ENCODE data around the gene SH2B2. TPM values are rescaled to one million over a fixed set of nuclear protein-coding genes. Genes with fewer than 3 reads are reported as not detected.

SH2B2 gene
- total and polyA plus RNA-seq, 5 donors, result 0.49 to 2.8 (median 0.84) TPM

DNA sequence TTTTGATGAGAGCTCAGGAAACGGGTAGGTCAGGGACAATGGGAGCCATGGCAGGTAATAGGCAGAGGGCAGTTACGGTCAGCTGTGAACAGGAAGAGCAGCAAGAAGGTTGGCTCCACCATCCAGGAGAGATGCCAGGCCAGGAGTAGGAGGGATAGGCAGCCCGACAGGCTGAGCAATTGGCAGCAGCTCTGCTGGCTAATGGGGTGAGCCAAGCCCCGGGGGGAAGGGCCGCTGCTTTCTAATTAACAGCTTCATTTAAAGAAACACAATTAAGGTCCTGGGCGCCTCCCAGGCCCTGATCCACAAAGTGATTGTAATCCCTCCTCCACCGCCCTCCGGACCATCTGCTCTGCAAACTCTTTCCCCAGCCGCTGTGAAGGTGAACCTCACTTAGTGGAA is 23.7 kb downstream of the SH2B2 start:
- WGBS, result 93% methylated on average over 9 of the region's 9 CpGs
- intact Hi-C loops (cut with DNase I), result no loop called here

DNA sequence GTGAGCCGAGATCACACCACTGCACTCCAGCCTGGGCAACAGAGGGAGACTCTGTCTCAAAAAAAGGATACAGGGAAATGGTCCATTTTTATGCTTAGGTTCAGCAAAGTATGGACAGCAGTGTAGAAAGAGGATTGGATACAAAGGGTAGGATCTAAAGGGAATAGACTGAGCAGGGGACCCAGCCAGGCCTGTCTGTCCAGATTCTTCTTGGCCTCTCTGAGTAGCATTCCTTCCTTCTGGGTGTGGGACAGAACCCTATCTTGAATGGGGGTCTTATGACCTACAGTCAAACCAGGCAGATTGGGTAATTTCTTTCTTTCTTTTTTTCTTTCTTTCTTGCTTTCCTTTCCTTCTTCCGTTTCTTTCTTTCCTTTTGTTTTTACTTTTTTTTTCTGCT is 25.6 kb downstream of the SH2B2 start:
- no peaks in the 10 kb centered on the region for H3K27me3 ChIP-seq (ENCODE audit: control insufficient read depth, insufficient read depth)
- H3K27ac ChIP-seq (ENCODE audit: low read length), result no peak overlapping the region
- H3K4me3 ChIP-seq (ENCODE audit: low read length), result no peak overlapping the region
- H3K4me1 ChIP-seq (ENCODE audit: control insufficient read depth, insufficient read depth, low read length), result no peaks in the 10 kb centered on the region
- no peaks in the 10 kb centered on the region for H3K9me3 ChIP-seq (ENCODE audit: control insufficient read depth, low read length)
- DNase-seq, result no peak
- intact Hi-C loops (cut with DNase I), result no loop called here
- ATAC-seq, result no peak
- 87% methylated on average over 2 of the region's 2 CpGs for WGBS

More for the DNA sequence above, 23.7 kb downstream of the SH2B2 start:
- Histone ChIP-seq H3K4me1 (ENCODE audit: control insufficient read depth, insufficient read depth, low read length) (no peaks in the 10 kb centered on the region), H3K27me3 (ENCODE audit: control insufficient read depth, insufficient read depth) (no peaks in the 10 kb centered on the region), H3K9me3 (ENCODE audit: control insufficient read depth, low read length) (no peaks in the 10 kb centered on the region), H3K27ac (ENCODE audit: low read length) (no peak overlapping the region), H3K4me3 (ENCODE audit: low read length) (no peak overlapping the region)
- ATAC-seq (no peak), DNase-seq (no peak)

DNA sequence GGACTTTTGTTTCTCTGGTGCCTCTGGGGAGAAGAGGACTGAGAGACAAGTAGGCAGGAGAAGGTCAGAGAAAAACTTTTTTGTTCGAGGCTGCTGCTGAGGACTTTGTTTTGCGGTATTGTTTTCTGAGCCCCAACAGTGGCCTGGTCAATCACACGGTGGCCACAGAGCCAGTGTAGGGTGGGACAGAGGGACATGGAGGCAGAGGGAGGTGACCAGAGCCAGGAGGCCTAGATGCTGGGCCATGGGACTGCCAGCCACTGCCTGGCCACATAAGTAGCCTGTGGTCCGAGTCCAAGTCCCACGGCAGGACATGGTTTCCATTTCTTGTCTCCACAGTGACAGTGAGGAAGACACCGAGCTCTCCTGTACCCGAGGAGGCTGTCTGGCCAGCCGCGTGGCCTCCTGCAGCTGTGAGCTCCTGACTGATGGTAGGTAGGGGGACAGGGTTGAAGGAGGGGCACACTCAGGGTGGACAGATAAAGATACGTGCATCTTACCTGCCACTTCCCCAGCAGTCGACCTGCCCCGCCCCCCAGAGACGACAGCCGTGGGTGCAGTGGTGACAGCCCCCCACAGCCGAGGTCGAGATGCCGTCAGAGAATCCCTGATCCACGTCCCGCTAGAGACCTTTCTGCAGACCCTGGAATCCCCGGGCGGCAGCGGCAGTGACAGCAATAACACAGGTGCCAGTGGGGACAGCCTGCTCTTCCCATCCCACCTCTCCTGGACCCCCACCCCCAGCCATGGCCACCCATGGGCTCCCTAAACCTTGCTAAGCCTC is 27.5 kb downstream of the SH2B2 start:
- ATAC-seq (no peak), DNase-seq (no peak)
- Histone ChIP-seq H3K9me3 (ENCODE audit: control insufficient read depth, low read length) (no peaks in the 10 kb centered on the region), H3K27me3 (ENCODE audit: control insufficient read depth, insufficient read depth) (no peaks in the 10 kb centered on the region), H3K27ac (ENCODE audit: low read length) (no peak overlapping the region), H3K4me1 (ENCODE audit: control insufficient read depth, insufficient read depth, low read length) (no peaks in the 10 kb centered on the region), H3K4me3 (ENCODE audit: low read length) (no peak overlapping the region)
- intact Hi-C loops (cut with DNase I), result no loop called here
- 87% methylated on average over 22 of the region's 22 CpGs for WGBS

DNA sequence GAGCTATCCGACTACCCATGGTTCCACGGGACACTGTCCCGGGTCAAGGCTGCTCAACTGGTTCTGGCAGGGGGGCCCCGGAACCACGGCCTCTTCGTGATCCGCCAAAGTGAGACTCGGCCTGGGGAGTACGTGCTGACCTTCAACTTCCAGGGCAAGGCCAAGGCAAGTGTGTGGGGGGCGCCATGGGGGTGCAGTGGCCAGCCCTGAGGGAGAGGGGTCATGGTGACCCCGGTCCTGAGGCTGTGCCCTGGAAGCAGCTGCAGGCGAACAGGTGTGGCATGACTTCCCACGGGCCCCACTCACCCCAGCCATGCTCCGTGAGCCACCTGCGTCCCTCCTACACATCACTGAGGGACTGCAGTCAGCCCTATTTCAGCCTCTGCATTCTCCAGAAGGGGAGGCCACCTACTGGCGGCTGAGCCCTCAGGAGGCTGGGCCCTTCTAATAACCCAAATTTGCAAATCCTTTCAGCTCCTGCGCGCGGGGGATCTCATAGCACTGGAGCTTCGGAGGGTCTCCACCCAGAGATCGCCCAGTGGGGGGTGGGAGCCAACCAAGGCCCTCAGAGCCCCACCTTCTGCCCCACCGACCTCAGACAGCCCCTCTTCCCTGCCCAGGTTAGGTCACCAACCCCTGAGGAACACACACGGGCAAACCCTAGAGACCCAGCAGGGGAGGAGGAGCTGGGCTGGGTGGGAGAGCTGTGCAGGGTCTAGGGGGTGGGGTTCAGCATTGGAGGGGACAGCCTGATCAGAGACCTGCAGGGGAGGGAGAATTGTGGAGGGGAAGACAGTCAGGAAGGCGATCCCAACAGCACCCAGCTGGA is 30.8 kb downstream of the SH2B2 start:
- no peaks in the 10 kb centered on the region for H3K9me3 ChIP-seq (ENCODE audit: control insufficient read depth, low read length)
- no peaks in the 10 kb centered on the region for H3K27me3 ChIP-seq (ENCODE audit: control insufficient read depth, insufficient read depth)
- H3K4me1 ChIP-seq (ENCODE audit: control insufficient read depth, insufficient read depth, low read length), result no peaks in the 10 kb centered on the region
- DNase-seq, result no peak
- WGBS, result 85% methylated on average over 24 of the region's 24 CpGs
- no peak overlapping the region for H3K4me3 ChIP-seq (ENCODE audit: low read length)
- intact Hi-C loops (cut with DNase I), result no loop called here
- H3K27ac ChIP-seq (ENCODE audit: low read length), result no peak overlapping the region
- no peak for ATAC-seq

DNA sequence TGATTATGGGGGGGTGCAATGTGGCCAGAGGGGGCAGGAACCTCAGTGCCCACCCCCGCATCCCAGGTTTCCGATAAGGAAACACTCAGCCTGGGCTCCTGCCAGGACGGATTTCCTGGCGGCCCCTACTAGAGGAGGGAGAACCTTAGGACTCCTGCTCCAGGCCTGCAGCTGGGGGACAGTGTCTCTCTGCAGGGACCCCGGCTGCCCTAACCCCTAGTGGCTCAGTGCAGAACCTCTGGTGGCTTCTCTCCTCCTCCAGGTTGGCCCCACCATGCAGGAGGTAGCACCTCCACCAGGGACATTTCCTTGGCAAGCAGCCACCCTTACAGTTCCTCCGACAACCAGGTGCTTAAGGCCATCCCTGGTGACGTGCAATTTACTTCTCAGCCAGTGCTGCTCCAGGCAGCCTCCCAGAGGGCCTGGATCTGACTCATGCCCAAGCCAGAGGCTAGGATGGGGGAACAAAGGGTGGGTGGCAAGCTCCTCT is 31.9 kb downstream of the SH2B2 start:
- H3K9me3 ChIP-seq (ENCODE audit: control insufficient read depth, low read length), result no peaks in the 10 kb centered on the region
- intact Hi-C loops (cut with DNase I), result no loop called here
- H3K4me1 ChIP-seq (ENCODE audit: control insufficient read depth, insufficient read depth, low read length), result no peaks in the 10 kb centered on the region
- 61% methylated on average over 7 of the region's 7 CpGs for WGBS
- ATAC-seq (peak; percentile 31 to 36), DNase-seq (peak in 2 of 3 donors; percentile 73 to 77)
- H3K4me3 ChIP-seq (ENCODE audit: low read length), result no peak overlapping the region
- H3K27ac ChIP-seq (ENCODE audit: low read length), result no peak overlapping the region
- no peaks in the 10 kb centered on the region for H3K27me3 ChIP-seq (ENCODE audit: control insufficient read depth, insufficient read depth)

DNA sequence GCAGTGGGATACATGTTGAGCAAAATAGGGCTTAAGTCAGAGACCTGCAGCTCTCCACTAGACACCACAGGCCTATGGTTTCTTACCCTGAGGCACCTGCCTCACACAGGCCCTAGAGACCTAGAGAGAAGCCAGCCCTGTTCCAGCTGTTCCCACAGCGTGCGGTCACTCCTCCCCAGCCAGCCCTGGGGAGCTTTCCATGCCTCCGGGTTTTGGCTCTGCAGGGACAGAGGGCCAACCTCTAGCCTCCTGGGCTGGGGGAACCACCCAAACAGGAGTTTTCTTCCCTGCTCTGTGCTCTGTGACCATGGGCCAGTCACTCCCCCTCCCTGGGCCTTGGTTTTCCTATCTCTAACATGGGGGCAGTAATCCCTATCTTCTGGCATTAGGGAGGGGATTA is 33.0 kb downstream of the SH2B2 start:
- DNase-seq (no peak), ATAC-seq (no peak)
- intact Hi-C loops (cut with DNase I), result no loop called here
- Histone ChIP-seq H3K4me3 (ENCODE audit: low read length) (no peak overlapping the region), H3K27me3 (ENCODE audit: control insufficient read depth, insufficient read depth) (no peaks in the 10 kb centered on the region), H3K4me1 (ENCODE audit: control insufficient read depth, insufficient read depth, low read length) (no peaks in the 10 kb centered on the region), H3K9me3 (ENCODE audit: control insufficient read depth, low read length) (no peaks in the 10 kb centered on the region), H3K27ac (ENCODE audit: low read length) (no peak overlapping the region)
- WGBS, result 88% methylated on average over 3 of the region's 3 CpGs

DNA sequence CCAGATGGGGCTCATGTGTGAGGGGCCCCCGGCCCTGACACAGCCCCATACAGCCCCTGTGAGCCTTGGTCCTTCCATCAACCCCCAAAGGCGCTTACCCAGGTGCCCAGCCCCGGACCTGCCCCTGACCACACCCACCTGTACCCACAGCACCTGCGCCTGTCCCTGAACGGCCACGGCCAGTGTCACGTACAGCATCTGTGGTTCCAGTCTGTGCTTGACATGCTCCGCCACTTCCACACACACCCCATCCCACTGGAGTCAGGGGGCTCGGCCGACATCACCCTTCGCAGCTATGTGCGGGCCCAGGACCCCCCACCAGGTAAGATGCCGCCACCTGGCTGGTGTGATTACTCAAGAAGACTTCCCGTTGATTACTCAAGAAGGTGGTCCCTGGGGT is 33.5 kb downstream of the SH2B2 start:
- ATAC-seq, result no peak
- intact Hi-C loops (cut with DNase I), result no loop called here
- Histone ChIP-seq H3K4me1 (ENCODE audit: control insufficient read depth, insufficient read depth, low read length) (no peaks in the 10 kb centered on the region), H3K27ac (ENCODE audit: low read length) (no peak overlapping the region), H3K4me3 (ENCODE audit: low read length) (no peak overlapping the region), H3K27me3 (ENCODE audit: control insufficient read depth, insufficient read depth) (no peaks in the 10 kb centered on the region), H3K9me3 (ENCODE audit: control insufficient read depth, low read length) (no peaks in the 10 kb centered on the region)
- 96% methylated on average over 14 of the region's 14 CpGs for WGBS
- DNase-seq, result no peak

DNA sequence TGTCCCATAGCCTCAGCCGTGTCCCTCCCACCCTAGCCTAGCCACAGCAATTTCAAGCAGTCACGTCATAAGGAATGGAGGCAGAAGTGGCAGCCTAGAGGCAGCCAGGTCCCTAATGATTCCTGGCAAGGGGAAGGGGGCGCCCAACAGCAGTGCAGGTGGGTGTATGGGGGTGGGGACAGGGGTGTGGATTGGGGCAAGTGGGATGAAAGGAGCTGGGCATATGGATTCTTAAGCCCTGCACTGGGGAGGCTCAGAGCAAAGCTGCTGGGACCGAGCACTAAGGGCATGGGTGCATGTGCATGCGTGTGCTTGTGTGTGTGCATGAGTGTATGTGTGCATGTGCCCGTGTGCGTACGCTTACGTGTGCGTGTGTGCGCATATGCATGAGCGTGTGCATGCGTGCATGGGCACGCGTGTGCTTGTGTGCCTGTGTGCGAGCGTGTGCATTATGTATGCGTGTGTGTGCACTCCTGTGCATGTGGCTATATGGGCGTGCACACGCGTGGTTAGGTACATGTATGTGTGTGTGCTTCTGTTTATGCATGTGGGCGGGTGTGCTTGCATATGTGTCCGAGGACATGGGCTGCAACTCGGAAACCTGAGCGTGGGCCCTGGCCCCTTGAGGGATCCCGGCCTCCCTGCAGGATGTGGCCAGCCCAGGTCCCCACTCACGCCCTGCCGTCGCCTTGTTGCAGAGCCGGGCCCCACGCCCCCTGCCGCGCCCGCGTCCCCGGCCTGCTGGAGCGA is 34.1 kb downstream of the SH2B2 start:
- H3K4me1 ChIP-seq (ENCODE audit: control insufficient read depth, insufficient read depth, low read length), result no peaks in the 10 kb centered on the region
- WGBS, result 68% methylated on average over 37 of the region's 37 CpGs
- ATAC-seq (no peak), DNase-seq (no peak)
- no peak overlapping the region for H3K27ac ChIP-seq (ENCODE audit: low read length)
- intact Hi-C loops (cut with DNase I), result no loop called here
- H3K27me3 ChIP-seq (ENCODE audit: control insufficient read depth, insufficient read depth), result no peaks in the 10 kb centered on the region
- H3K4me3 ChIP-seq (ENCODE audit: low read length), result no peak overlapping the region
- H3K9me3 ChIP-seq (ENCODE audit: control insufficient read depth, low read length), result no peaks in the 10 kb centered on the region

DNA sequence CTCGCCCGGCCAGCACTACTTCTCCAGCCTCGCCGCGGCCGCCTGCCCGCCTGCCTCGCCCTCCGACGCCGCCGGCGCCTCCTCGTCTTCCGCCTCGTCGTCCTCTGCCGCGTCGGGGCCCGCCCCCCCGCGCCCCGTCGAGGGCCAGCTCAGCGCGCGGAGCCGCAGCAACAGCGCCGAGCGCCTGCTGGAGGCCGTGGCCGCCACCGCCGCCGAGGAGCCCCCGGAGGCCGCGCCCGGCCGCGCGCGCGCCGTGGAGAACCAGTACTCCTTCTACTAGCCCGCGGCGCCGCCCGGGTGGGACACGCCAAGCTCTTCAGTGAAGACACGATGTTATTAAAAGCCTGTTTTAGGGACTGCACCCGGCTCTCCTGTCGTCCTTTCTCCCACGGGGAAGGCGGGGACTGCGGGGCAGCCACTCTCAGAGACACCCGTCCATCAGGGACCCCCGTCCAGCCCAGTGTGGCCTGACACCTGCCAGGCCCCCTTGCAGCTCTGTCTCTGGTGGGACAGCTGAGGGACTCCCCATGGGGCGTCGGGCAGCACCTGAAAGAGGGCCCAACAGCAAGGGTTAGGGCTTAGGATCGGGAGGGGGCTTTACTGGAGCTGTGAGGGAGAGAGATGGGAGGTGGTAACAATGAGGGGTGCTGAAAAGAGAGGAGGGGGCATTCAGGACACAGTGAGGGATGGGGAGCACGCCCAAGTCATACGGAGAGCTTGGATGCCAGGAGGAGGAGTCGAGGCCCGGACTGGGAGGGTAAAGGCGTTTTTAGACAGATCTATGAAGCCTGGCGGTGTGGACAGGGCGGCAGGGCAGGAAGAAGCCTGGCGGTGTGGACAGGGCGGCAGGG is 34.9 kb downstream of the SH2B2 start:
- Histone ChIP-seq H3K4me1 (ENCODE audit: control insufficient read depth, insufficient read depth, low read length) (no peaks in the 10 kb centered on the region), H3K9me3 (ENCODE audit: control insufficient read depth, low read length) (no peaks in the 10 kb centered on the region), H3K4me3 (ENCODE audit: low read length) (no peak overlapping the region), H3K27ac (ENCODE audit: low read length) (no peak overlapping the region), H3K27me3 (ENCODE audit: control insufficient read depth, insufficient read depth) (no peaks in the 10 kb centered on the region)
- WGBS, result 25% methylated on average over 73 of the region's 73 CpGs
- intact Hi-C loops (cut with DNase I), result no loop called here
- ATAC-seq (peak in 1 of 2 donors; percentile 51), DNase-seq (peak; percentile 35 to 77 (median 61))

DNA sequence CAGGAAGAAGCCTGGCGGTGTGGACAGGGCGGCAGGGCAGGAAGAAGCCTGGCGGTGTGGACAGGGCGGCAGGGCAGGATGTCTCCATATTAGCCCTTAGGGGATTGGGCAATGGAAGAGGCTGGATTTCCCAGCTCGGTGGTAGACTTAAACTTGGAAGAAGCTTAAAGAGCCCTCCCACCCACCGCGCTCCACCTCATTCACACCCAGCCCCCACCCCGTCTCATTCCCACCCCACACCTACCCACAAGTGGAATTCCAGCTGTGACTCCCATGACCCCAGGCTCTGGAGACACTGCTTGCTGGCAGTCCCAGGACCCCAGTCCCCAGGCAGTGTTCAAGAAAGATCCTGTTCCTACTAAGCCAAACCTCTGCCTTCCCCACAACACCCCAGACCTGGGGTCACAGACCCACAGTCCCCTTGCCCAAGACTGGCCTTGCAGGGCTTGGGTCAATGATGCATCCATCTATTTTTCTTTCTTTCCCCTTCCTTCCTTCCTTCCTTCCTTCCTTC is 35.6 kb downstream of the SH2B2 start:
- WGBS, result 51% methylated on average over 8 of the region's 8 CpGs

More for the DNA sequence above, 35.6 kb downstream of the SH2B2 start:
- Histone ChIP-seq H3K27ac (ENCODE audit: low read length) (no peak overlapping the region), H3K9me3 (ENCODE audit: control insufficient read depth, low read length) (no peaks in the 10 kb centered on the region), H3K4me1 (ENCODE audit: control insufficient read depth, insufficient read depth, low read length) (no peaks in the 10 kb centered on the region), H3K27me3 (ENCODE audit: control insufficient read depth, insufficient read depth) (no peaks in the 10 kb centered on the region), H3K4me3 (ENCODE audit: low read length) (no peak overlapping the region)
- intact Hi-C loops (cut with DNase I), result no loop called here
- ATAC-seq (peak in 1 of 2 donors; percentile 31), DNase-seq (no peak)
